NK-92 treated with Interleukin-12 subunit alpha and Interleukin-12 subunit beta, amount 100 ng/mL, for 24 hours (cell line): ENCODE results near the gene RPS3.

Experiments used
- DNase-seq: peaks from one replicate; lab custom pipeline; 2025; lab: John Stamatoyannopoulos, UW

Gene RPS3

GRCh38 chr11:75420224-75421034 lies 21.1 kb downstream of the RPS3 start:
- no peak for DNase-seq

- DNase-seq = no peak
Measured at GRCh38 chr11:75421035-75421602, 21.8 kb downstream of the RPS3 start.

- DNase-seq = no peak
Measured at GRCh38 chr11:75421902-75422247, 22.6 kb downstream of the RPS3 start.

- DNase-seq = no peak
Measured at GRCh38 chr11:75422248-75423231, 23.2 kb downstream of the RPS3 start.

- no peak for DNase-seq
Measured at GRCh38 chr11:75423721-75424120, 24.4 kb downstream of the RPS3 start.

GRCh38 chr11:75424396-75424795 lies 25.1 kb downstream of the RPS3 start:
- no peak for DNase-seq

- no peak for DNase-seq
Measured at GRCh38 chr11:75425422-75425821, 26.1 kb downstream of the RPS3 start.

- no peak for DNase-seq
Measured at GRCh38 chr11:75426720-75427086, 27.4 kb downstream of the RPS3 start.

- no peak for DNase-seq
Measured at GRCh38 chr11:75427181-75427580, 27.9 kb downstream of the RPS3 start.

- DNase-seq = no peak
Measured at GRCh38 chr11:75428281-75428724, 29.0 kb downstream of the RPS3 start.

GRCh38 chr11:75428989-75429640 lies 29.8 kb downstream of the RPS3 start:
- DNase-seq = no peak

- DNase-seq = no peak
Measured at GRCh38 chr11:75429641-75429901, 30.3 kb downstream of the RPS3 start.

- DNase-seq = no peak
Measured at GRCh38 chr11:75429902-75430713, 30.8 kb downstream of the RPS3 start.

GRCh38 chr11:75430714-75431532 lies 31.6 kb downstream of the RPS3 start:
- DNase-seq = no peak

GRCh38 chr11:75431533-75432525 lies 32.5 kb downstream of the RPS3 start:
- no peak for DNase-seq

GRCh38 chr11:75432911-75433321 lies 33.6 kb downstream of the RPS3 start, which contains the start of gene KLHL35:
KLHL35 (minus strand) TSS chr11:75433203; CDS start chr11:75430629, 2,574 bp downstream.
- DNase-seq = no peak

GRCh38 chr11:75433443-75433842 lies 34.1 kb downstream of the RPS3 start:
- no peak for DNase-seq

- DNase-seq = no peak
Measured at GRCh38 chr11:75434051-75434450, 34.7 kb downstream of the RPS3 start.

GRCh38 chr11:75434886-75435570 lies 35.7 kb downstream of the RPS3 start:
- no peak for DNase-seq
